Upper lobe of right lung (tissue), 1 donor: Measurements from ENCODE around the gene ZSCAN22. TPM values are rescaled to one million over a fixed set of nuclear protein-coding genes. Genes with fewer than 3 reads are reported as not detected.
A peak's percentile ranks its signal among the peaks of the same experiment; 100 is the strongest.
"Not testable (repeated sequence)": the region's sequence is repeated elsewhere in the genome, so short reads cannot be mapped to it uniquely, and the experiment has no call there.

ENCODE experiments used
- ATAC-seq: fragments of 200-7000 bp; cut with Tn5 transposase; one replicate; pipeline ENCODE4 v1.9.1; 2020; ENCODE audit warnings: mild to moderate bottlenecking, moderate library complexity
- DNase-seq: peaks from one replicate; pipeline ENCODE4 v3.0.0-alpha.2; 2020
- H3K27ac ChIP-seq: fragments of 200-600 bp; one replicate; pipeline ENCODE4 v1.8.0; 2022
- H3K27me3 ChIP-seq: fragments of 200-600 bp; one replicate; pipeline ENCODE4 v1.8.0; 2022; ENCODE audit warnings: mild to moderate bottlenecking
- H3K36me3 ChIP-seq: fragments of 200-600 bp; one replicate; pipeline ENCODE4 v1.8.0; 2022
- H3K4me1 ChIP-seq: fragments of 200-600 bp; one replicate; pipeline ENCODE4 v1.8.0; 2022
- H3K4me3 ChIP-seq: fragments of 200-600 bp; one replicate; pipeline ENCODE4 v1.8.0; 2022; ENCODE audit warnings: mild to moderate bottlenecking
- H3K9me3 ChIP-seq: fragments of 200-600 bp; one replicate; pipeline ENCODE4 v1.8.0; 2022
- intact Hi-C: fragments of 100-400 bp; cut with DNase I; formaldehyde crosslinking; loops from one replicate; pipeline ENCODE4 v1.11.0; 2022
- total RNA-seq: library from RNA; stranded (reverse); fragmentation: NEBNext Ultra II Directional; extraction: Animal tissue kit (Norgen Biotek cat#: 25700); gene quantifications from one replicate; pipeline ENCODE4 v1.2.1, GENCODE V29; 2021
- TF ChIP-seq, protein P1 (sequence below): fragments of 200-600 bp; IDR thresholded peaks from one replicate; pipeline ENCODE4 v1.8.0; 2022; ENCODE audit warnings: antibody characterized with exemption
- donor health status: DM: no; HTN: yes; CAD: no; lungs with severe emphysema.

ZSCAN22 gene
- total RNA-seq, 1 donor from 2014 or later: 4.0 TPM

DNA sequence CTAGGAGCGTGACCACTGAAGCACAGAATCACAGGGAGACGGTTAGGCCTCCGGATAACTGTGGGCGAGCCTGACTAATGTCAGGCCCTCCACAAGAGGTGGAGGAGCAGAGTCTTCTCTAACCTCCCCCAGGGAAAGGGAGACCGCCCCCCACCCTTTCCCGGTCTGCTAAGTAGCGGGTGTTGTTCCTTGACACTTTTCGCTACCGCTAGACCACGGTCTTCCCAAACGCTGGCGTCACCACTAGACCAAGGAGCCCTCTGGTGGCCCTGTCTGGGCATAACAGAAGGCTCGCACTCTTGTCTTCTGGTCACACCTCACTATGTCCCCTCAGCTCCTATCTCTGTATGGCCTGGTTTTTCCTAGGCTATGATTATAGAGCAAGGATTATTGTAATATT, 16.1 kb upstream of the ZSCAN22 start:
- intact Hi-C loops, H3K27me3 ChIP-seq, H3K9me3 ChIP-seq, H3K4me3 ChIP-seq, DNase-seq, H3K27ac ChIP-seq, ATAC-seq: not testable (repeated sequence)
- TF ChIP-seq, protein P1, sequence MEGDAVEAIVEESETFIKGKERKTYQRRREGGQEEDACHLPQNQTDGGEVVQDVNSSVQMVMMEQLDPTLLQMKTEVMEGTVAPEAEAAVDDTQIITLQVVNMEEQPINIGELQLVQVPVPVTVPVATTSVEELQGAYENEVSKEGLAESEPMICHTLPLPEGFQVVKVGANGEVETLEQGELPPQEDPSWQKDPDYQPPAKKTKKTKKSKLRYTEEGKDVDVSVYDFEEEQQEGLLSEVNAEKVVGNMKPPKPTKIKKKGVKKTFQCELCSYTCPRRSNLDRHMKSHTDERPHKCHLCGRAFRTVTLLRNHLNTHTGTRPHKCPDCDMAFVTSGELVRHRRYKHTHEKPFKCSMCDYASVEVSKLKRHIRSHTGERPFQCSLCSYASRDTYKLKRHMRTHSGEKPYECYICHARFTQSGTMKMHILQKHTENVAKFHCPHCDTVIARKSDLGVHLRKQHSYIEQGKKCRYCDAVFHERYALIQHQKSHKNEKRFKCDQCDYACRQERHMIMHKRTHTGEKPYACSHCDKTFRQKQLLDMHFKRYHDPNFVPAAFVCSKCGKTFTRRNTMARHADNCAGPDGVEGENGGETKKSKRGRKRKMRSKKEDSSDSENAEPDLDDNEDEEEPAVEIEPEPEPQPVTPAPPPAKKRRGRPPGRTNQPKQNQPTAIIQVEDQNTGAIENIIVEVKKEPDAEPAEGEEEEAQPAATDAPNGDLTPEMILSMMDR: peak; percentile 49
- Histone ChIP-seq H3K4me1 (peaks cover 15% of the 10 kb centered on the region), H3K36me3 (peaks cover 66% of the 10 kb centered on the region)

DNA sequence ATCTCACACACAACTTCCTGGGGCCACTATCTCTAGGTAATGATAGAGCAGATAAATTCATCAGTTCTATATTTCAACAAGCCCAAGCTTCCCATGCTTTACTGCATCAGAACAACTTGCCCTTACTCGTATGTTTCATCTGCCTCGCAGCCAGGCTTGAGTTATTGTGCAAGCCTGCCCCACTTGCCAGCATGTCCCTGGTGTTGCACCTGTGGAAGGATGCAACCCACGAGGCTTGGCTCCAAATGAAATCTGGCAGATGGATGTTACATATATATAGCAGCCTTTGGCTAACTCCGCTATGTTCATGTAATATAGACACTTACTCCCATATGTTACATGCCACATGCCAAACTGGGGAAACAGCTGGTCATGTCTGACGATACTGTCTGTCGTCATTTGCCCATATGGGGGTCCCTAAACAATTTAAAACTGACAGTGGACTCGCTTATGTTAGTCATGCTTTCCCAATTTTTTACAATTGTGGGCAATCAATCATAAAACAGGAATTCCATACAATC, 15.4 kb upstream of the ZSCAN22 start:
- DNase-seq: no peak
- ATAC-seq: no peak
- Histone ChIP-seq H3K36me3 (peaks cover 68% of the 10 kb centered on the region), H3K9me3 (no peaks in the 10 kb centered on the region), H3K4me3 (no peak overlapping the region), H3K27ac (no peak overlapping the region), H3K27me3 (no peaks in the 10 kb centered on the region), H3K4me1 (peaks cover 8% of the 10 kb centered on the region)
- intact Hi-C loops: no loop called here
- TF ChIP-seq, protein P1: no peak

DNA sequence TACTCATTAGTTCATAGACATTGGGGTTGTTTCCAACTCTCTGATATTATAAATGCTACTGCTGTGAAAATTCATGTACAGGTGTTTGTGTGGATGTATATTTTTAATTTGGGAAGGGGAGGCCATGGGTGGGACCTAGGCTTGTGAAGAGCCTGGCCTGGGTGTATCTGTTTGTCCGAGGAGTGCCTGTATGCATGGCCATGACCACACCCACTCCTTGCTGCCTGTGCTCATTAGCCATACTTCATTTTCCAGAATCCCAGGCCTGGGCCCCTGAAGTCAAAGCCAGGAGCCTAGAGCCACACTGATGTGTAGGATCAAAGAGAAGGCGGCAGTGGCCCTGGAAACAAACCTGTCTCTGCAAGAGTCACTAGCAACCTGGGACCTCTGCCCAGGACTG, 11.2 kb upstream of the ZSCAN22 start:
- intact Hi-C loops: no loop called here
- H3K27ac ChIP-seq: no peak overlapping the region
- DNase-seq: no peak

DNA sequence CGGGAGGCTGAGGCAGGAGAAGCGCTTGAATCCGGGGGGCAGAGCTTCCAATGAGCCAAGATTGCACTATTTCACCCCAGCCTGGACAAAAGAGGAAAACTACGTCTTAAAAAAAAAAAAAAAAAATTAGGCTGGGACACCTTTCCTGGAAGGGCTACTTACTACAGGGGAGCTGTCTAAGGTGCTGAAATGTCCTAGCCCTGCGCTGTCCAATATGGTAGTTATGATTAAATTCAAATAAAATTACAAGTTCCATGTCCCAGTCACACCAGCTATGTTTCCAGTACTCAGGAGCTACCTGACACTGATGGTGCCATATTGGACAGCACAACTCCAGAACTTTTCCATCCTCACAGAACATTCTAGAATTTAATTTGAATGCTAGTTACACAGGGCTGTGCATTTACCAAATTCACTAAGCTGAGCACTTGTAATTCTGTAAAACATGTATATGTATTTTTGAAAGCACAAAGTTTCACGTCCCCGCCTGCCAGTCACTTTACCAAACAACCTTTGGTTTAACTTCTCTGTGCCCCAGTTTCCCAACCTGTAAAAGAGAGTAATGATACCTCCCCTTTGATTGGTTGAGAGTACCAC, 9.2 kb upstream of the ZSCAN22 start:
- TF ChIP-seq, protein P1: no peak
- Histone ChIP-seq H3K9me3 (no peaks in the 10 kb centered on the region), H3K4me3 (no peak overlapping the region), H3K27ac (no peak overlapping the region), H3K36me3 (peaks cover 32% of the 10 kb centered on the region), H3K27me3 (no peaks in the 10 kb centered on the region), H3K4me1 (no peaks in the 10 kb centered on the region)
- ATAC-seq (no peak), DNase-seq (no peak)
- intact Hi-C loops: no loop called here

More for the DNA sequence above, 11.2 kb upstream of the ZSCAN22 start:
- Histone ChIP-seq H3K36me3 (peaks cover 41% of the 10 kb centered on the region), H3K27me3 (no peaks in the 10 kb centered on the region), H3K4me1 (no peaks in the 10 kb centered on the region), H3K4me3 (no peak overlapping the region), H3K9me3 (no peaks in the 10 kb centered on the region)
- no peak for ATAC-seq
- TF ChIP-seq, protein P1: no peak

DNA sequence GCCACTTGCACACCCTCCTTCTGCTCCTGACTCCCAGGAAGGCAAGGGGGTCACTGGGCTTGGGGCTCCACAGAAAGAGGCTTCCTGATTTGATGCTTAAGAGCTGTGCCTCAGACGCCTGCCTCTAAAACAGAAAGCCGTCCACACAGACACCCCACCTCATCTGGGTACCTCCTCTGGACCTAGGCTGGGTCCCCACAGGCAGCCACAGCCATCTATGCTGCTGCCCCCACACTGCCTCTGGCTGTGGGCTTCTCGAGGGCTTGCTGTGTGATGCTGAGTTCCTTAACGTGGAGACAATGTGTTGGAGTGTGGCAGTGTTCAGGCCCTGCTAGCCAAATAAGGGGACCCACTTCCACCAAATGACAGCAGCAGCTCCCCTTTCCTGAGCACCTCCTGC, 8.5 kb upstream of the ZSCAN22 start:
- Histone ChIP-seq H3K36me3 (peaks cover 24% of the 10 kb centered on the region), H3K4me3 (no peak overlapping the region), H3K27me3 (no peaks in the 10 kb centered on the region), H3K9me3 (no peaks in the 10 kb centered on the region), H3K27ac (no peak overlapping the region), H3K4me1 (no peaks in the 10 kb centered on the region)
- ATAC-seq: no peak
- TF ChIP-seq, protein P1: no peak
- no peak for DNase-seq
- intact Hi-C loops: no loop called here

DNA sequence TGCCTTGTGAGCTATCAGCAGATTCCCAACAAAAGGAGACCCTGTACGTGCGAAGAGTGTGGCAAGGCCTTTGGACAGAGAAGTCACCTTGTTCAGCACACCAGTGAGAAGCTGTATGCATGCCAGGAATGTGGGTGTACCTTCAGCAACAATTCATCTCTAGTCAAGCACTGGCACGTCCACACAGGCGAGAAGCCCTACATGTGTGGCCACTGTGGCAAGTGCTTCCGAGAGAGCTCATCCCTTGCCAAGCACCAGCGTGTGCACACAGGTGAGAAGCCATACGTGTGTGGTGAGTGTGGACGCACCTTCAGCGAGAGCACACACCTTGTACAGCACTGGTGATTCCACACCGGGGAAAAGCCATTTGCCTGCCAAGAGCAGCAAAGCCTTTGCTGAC, 7.6 kb upstream of the ZSCAN22 start:
- no peak for DNase-seq
- Histone ChIP-seq H3K36me3 (peaks cover 15% of the 10 kb centered on the region), H3K4me1 (no peaks in the 10 kb centered on the region), H3K4me3 (no peak overlapping the region), H3K27me3 (no peaks in the 10 kb centered on the region), H3K27ac (no peak overlapping the region), H3K9me3 (no peaks in the 10 kb centered on the region)
- no peak for ATAC-seq
- intact Hi-C loops: no loop called here
- TF ChIP-seq, protein P1: no peak
